BLaER1 treated with 17β-estradiol and CSF1 and Interleukin-3, amounts not matched to agents 10 nM and 100 nM (cell line): ENCODE measurements around the gene C8A.

Source experiments
- H3K27ac ChIP-seq, 11 experiments: shearing (Covaris generic); formaldehyde crosslinking; 2 replicates each; pipeline ENCODE4 v1.8.1; 2022
- H3K27me3 ChIP-seq, 11 experiments: shearing (Covaris generic); formaldehyde crosslinking; 2 replicates each; pipeline ENCODE4 v1.8.1; 2022
- H3K36me3 ChIP-seq, 11 experiments: shearing (Covaris generic); formaldehyde crosslinking; 2 replicates each; pipeline ENCODE4 v1.8.1; 2022
- H3K4me1 ChIP-seq, 10 experiments: shearing (Covaris generic); formaldehyde crosslinking; 2 replicates each; pipeline ENCODE4 v1.8.1; 2022
- H3K4me2 ChIP-seq, 11 experiments: shearing (Covaris generic); formaldehyde crosslinking; 2 replicates each; pipeline ENCODE4 v1.8.1; 2022
- H3K4me3 ChIP-seq, 10 experiments: shearing (Covaris generic); formaldehyde crosslinking; 2 replicates each; pipeline ENCODE4 v1.8.1; 2022
- H3K9ac ChIP-seq, 11 experiments: shearing (Covaris generic); formaldehyde crosslinking; 2 replicates each; pipeline ENCODE4 v1.8.1; 2022
- H3K9me3 ChIP-seq, 11 experiments: shearing (Covaris generic); formaldehyde crosslinking; replicated peaks in 1 of 11; 2 replicates each; pipeline ENCODE4 v1.8.1; 2022
- H4K20me1 ChIP-seq, 11 experiments: shearing (Covaris generic); formaldehyde crosslinking; 2 replicates each; pipeline ENCODE4 v1.8.1; 2022
- Cebpa-rat ChIP-seq, 11 experiments: shearing (Covaris generic); IDR thresholded peaks; 2 replicates each; pipeline ENCODE4 v1.8.1; 2022

Gene C8A

DNA sequence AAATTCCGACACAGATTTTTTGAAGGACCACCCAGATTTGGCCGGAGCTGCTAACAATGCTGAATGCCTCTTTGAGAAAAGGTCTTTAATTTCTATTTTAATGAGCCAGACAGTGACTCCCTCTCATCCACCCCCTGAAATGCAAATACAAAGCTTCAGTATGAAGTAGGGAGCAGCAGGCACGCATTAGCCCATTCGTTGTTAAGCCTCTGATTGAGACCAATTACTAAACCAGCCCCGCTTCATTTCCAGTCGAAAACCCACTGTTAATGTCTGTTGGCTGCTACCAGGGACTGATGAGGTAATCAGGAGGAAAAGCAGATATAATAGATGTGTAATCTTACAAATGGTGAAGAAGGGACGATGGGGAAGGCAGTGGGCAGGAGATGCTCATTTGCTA is 4.8 kb upstream of the C8A start:
- Histone ChIP-seq H3K4me2 (peak overlapping the region in 2 of 11 experiments; percentile 19 to 26; a peak in 2 of 22 replicates), H3K4me1 (peaks cover 0 to 21% (median 13%) of the 10 kb centered on the region in 10 experiments; a peak in 14 of 20 replicates), H3K9me3 (peaks cover 0 to 10% (median 5%) of the 10 kb centered on the region in 11 experiments; a peak in 2 of 22 replicates), H3K9ac (no peak overlapping the region), H3K27me3 (no peaks in the 10 kb centered on the region), H4K20me1 (no peaks in the 10 kb centered on the region), H3K4me3 (no peak overlapping the region), H3K36me3 (no peaks in the 10 kb centered on the region), H3K27ac (no peak overlapping the region)
- no peak for TF ChIP-seq Cebpa-rat (IDR thresholded peaks at IDR 0.05)

DNA sequence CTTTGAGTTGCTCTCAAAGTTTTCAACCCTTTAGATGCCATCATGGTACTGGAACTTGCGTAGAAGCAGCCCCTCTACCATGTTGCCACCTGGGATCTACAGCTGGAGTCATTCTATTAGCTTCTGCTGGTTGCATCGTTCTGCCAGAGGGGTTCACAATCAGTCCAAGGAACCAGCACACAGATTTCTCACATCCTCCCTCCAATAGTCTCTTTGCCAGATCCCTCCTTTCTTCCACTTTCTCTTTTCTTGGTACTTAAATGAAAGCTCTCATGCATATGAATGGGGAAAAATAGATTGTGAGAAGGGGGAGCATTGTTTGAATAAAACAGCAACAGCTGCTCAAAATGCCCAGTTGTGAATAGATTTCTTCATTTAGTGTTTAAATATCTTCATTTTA is 4.2 kb upstream of the C8A start:
- Histone ChIP-seq H3K36me3 (no peaks in the 10 kb centered on the region), H3K9me3 (peaks cover 0 to 10% (median 5%) of the 10 kb centered on the region in 11 experiments; a peak in 2 of 22 replicates), H3K4me1 (peaks cover 0 to 14% (median 7%) of the 10 kb centered on the region in 10 experiments; a peak in 13 of 20 replicates), H3K4me2 (peak overlapping the region in 2 of 11 experiments; percentile 19 to 26; a peak in 2 of 22 replicates), H4K20me1 (no peaks in the 10 kb centered on the region), H3K9ac (no peak overlapping the region), H3K27ac (no peak overlapping the region), H3K4me3 (no peak overlapping the region), H3K27me3 (no peaks in the 10 kb centered on the region)
- TF ChIP-seq Cebpa-rat (IDR thresholded peaks at IDR 0.05), result no peak

DNA sequence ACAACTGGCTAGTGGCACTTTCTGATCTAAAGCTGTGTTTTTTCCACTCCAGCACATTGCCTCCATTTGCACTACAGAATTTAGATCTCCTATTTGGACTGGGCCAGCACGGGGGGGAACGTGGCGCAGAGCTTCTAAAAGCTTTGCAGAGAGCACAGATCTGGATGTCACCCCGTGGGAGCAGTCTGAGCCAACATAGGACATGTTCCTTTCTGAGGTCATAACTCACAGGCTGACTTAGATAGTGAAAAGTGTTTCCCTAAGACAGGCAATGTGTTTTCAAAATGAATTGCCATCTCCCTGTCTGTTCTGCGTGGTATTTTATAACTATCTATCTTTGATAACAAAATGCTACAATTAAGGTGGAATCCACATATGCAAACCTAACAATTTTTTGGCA is 3.7 kb upstream of the C8A start:
- no peak overlapping the region for H3K9ac ChIP-seq
- peaks cover 0 to 10% (median 5%) of the 10 kb centered on the region in 11 experiments; a peak in 2 of 22 replicates for H3K9me3 ChIP-seq
- no peaks in the 10 kb centered on the region for H3K27me3 ChIP-seq
- no peak overlapping the region for H3K4me3 ChIP-seq
- H3K4me2 ChIP-seq, result no peak overlapping the region
- no peaks in the 10 kb centered on the region for H4K20me1 ChIP-seq
- no peak for TF ChIP-seq Cebpa-rat (IDR thresholded peaks at IDR 0.05)
- H3K4me1 ChIP-seq, result peaks cover 0 to 9% (median 2%) of the 10 kb centered on the region in 10 experiments; a peak in 11 of 20 replicates
- H3K36me3 ChIP-seq, result no peaks in the 10 kb centered on the region
- no peak overlapping the region for H3K27ac ChIP-seq

DNA sequence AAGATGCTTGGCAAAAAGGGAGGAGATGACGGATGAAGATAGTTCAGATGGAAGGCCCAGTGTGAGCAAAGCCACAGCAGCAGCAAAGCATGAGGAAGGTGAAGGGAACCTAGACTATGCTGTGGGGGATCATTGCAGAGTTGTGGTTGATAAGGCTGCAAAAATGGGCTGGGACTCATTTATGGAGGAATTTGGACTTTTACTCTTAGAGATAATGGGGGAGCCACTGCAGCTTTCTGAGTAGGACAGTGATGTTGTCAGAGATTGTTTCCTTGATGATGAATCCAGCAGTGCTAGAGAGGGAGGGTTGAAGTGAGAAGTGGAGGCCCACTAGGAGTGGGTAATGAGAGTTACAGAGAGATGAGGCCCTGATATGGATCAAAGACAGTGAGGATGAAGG is 2.1 kb upstream of the C8A start:
- TF ChIP-seq Cebpa-rat (IDR thresholded peaks at IDR 0.05), result no peak
- H3K27me3 ChIP-seq, result no peaks in the 10 kb centered on the region
- H3K27ac ChIP-seq, result no peak overlapping the region
- H4K20me1 ChIP-seq, result no peaks in the 10 kb centered on the region
- no peaks in the 10 kb centered on the region for H3K36me3 ChIP-seq
- H3K4me1 ChIP-seq, result peaks cover 0 to 8% (median 0%) of the 10 kb centered on the region in 10 experiments; a peak in 5 of 20 replicates
- peaks cover 0 to 7% (median 3%) of the 10 kb centered on the region in 11 experiments; a peak in 2 of 22 replicates for H3K9me3 ChIP-seq
- H3K9ac ChIP-seq, result no peak overlapping the region
- H3K4me3 ChIP-seq, result no peak overlapping the region
- no peak overlapping the region for H3K4me2 ChIP-seq

DNA sequence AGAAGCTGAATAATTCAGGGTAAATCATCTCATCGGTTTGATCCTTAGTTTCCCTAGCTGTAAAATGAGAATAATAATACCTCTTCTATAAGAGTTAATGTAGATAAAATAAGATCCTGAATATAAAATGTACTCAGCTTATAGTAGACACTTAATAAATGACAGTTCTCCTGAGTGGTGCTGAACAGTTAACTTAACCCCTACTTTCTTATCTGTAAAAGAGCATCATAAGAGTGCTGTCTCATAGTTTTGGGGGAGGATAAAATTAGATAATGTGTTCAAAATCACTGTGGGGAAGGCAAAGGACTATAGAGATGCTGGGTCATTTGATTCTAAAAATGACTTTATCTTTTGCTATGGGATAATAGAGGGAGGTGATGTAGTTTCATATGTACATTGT is 593 bp downstream of the C8A start:
- no peaks in the 10 kb centered on the region for H4K20me1 ChIP-seq
- peaks cover 0 to 4% (median 0%) of the 10 kb centered on the region in 10 experiments; a peak in 5 of 20 replicates for H3K4me1 ChIP-seq
- no peak overlapping the region for H3K9ac ChIP-seq
- no peak overlapping the region for H3K27ac ChIP-seq
- H3K4me2 ChIP-seq, result no peak overlapping the region
- H3K27me3 ChIP-seq, result no peaks in the 10 kb centered on the region
- no peaks in the 10 kb centered on the region for H3K9me3 ChIP-seq
- H3K4me3 ChIP-seq, result no peak overlapping the region
- TF ChIP-seq Cebpa-rat (IDR thresholded peaks at IDR 0.05), result no peak
- no peaks in the 10 kb centered on the region for H3K36me3 ChIP-seq

DNA sequence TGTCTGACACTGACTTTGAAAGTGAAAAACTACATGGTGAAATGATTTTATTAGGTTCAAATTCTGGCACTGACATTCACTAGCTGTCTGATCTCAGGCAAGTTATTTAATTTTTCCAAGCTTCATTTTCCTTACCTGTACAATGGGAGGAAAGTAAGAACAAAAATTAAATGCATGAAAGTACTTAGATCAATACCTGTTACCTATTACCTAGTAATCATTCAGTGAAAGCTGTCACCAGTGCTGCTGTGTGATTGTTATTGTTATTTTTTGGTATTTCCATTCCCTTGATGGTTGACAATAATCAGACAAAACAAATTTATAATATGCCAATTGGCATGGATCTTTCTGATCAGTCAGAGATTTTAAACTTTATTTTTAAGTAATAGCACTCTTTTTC is 1.6 kb downstream of the C8A start:
- Histone ChIP-seq H3K4me1 (no peaks in the 10 kb centered on the region), H3K27ac (no peak overlapping the region)
- TF ChIP-seq Cebpa-rat (IDR thresholded peaks at IDR 0.05), result no peak

DNA sequence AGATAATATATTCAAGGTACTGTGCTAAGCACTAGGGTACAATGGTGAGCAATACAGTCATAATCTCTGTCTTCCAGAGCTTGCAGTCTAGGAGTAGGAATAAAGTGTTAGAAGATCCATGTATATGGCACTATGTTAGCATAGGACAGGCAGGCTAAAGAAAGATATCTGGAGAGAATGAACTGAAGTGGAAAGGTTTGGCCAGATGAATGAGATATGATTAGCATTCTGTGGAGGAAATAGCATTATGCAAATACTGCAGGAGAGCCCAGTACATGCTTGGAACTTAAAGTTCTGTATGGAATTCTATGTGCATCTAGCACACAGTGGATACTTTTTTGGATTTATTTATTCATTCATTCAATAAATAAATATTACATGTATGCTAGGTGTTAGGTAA is 4.7 kb downstream of the C8A start:
- Histone ChIP-seq H3K4me2 (no peak overlapping the region), H3K9ac (no peak overlapping the region), H3K4me1 (no peaks in the 10 kb centered on the region), H3K36me3 (no peaks in the 10 kb centered on the region), H3K27ac (no peak overlapping the region), H3K4me3 (no peak overlapping the region), H4K20me1 (no peaks in the 10 kb centered on the region), H3K9me3 (no peaks in the 10 kb centered on the region), H3K27me3 (no peaks in the 10 kb centered on the region)
- TF ChIP-seq Cebpa-rat (IDR thresholded peaks at IDR 0.05), result no peak

More for the DNA sequence above, 1.6 kb downstream of the C8A start:
- no peaks in the 10 kb centered on the region for H3K36me3 ChIP-seq
- no peak overlapping the region for H3K9ac ChIP-seq
- H3K9me3 ChIP-seq, result no peaks in the 10 kb centered on the region
- H4K20me1 ChIP-seq, result no peaks in the 10 kb centered on the region
- no peak overlapping the region for H3K4me2 ChIP-seq
- no peak overlapping the region for H3K4me3 ChIP-seq
- H3K27me3 ChIP-seq, result no peaks in the 10 kb centered on the region

DNA sequence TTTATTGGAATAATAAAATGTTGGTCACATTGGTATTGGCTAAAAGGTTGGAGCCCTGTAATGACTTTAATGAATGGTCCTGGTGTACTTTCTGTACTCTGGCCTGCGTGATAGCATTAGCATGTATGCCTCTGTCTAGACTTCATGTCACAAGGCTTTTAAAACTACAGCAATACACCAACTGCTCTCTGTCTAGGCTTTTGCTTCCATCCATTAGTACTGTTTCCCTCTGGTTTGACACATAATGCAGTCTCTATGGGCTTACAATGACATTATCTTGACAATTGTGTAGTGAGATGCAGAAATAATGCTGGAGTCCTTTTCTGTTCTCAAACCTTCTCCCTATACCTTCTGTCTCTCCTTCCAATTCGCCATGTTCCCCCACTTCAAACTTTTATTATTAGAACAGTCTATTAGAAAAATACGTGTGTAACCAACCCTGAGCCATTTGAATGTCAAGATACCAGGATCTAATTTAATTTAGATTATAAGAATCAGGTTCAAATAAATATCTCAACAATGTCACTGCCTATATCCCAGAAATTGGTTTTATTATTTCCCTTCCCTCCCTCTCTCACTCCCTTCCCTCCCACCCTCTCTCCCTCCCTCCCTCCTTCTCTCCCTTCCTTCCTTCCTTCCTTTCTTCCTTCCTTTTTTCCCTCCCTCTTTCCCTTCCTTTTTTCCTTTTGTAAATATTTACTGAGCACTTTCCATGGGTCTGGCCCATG is 8.8 kb downstream of the C8A start:
- no peaks in the 10 kb centered on the region for H3K36me3 ChIP-seq
- no peaks in the 10 kb centered on the region for H3K27me3 ChIP-seq
- no peak overlapping the region for H3K4me2 ChIP-seq
- H3K9me3 ChIP-seq, result peaks cover 0 to 7% (median 0%) of the 10 kb centered on the region in 11 experiments; a peak in 2 of 22 replicates
- H3K4me1 ChIP-seq, result peaks cover 0 to 6% (median 0%) of the 10 kb centered on the region in 10 experiments; a peak in 3 of 20 replicates
- TF ChIP-seq Cebpa-rat (IDR thresholded peaks at IDR 0.05), result no peak
- H3K9ac ChIP-seq, result no peak overlapping the region
- H3K27ac ChIP-seq, result no peak overlapping the region
- H4K20me1 ChIP-seq, result no peaks in the 10 kb centered on the region
- no peak overlapping the region for H3K4me3 ChIP-seq

DNA sequence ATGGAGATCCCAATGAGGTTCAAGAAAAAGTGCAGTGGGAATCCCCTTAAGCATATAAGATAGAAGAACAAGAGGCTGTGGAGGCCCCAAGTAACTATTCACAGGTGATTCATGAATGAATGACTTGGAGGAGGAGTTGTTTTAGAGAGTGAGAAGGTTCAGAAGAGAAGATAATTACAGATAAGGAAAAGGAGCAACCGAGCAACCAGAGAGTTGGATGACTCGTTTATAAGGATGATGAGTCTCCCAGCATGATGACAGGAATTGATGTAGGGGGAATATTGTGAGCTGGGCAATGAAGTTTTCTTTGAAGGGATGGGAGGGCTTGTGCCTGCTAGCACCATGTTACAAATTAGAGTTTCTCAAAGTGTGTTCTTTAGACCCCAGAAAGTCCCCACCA is 9.8 kb downstream of the C8A start:
- H3K27me3 ChIP-seq, result no peaks in the 10 kb centered on the region
- H3K4me3 ChIP-seq, result no peak overlapping the region
- no peaks in the 10 kb centered on the region for H3K36me3 ChIP-seq
- peaks cover 0 to 7% (median 0%) of the 10 kb centered on the region in 11 experiments; a peak in 2 of 22 replicates for H3K9me3 ChIP-seq
- no peaks in the 10 kb centered on the region for H4K20me1 ChIP-seq
- no peak overlapping the region for H3K4me2 ChIP-seq
- H3K27ac ChIP-seq, result no peak overlapping the region
- peaks cover 0 to 6% (median 0%) of the 10 kb centered on the region in 10 experiments; a peak in 3 of 20 replicates for H3K4me1 ChIP-seq
- no peak for TF ChIP-seq Cebpa-rat (IDR thresholded peaks at IDR 0.05)
- no peak overlapping the region for H3K9ac ChIP-seq
